Activated CD8-positive, alpha-beta T cell treated with anti-CD3 and anti-CD28 coated beads, Interleukin-2, amount 10 ng/mL, durations not matched to agents 7 days and 5 days (primary cell): ENCODE results near the gene UQCC3. TPM values are rescaled to one million over a fixed set of nuclear protein-coding genes. Genes with fewer than 3 reads are reported as not detected.

Source experiments
- ATAC-seq: fragments of 150-1000 bp; cut with Tn5 transposase; one replicate; pipeline ENCODE4 v1.10.0; 2021; ENCODE audit warnings: moderate library complexity
- CTCF ChIA-PET: fragments of 350-600 bp; sonication (Branson Sonifier 250); formaldehyde crosslinking; loops from one replicate; lab custom pipeline; 2021; ENCODE audit warnings: antibody characterized with exemption; lab: Charles Lee
- POLR2A ChIA-PET: fragments of 350-600 bp; sonication (Branson Sonifier 250); formaldehyde crosslinking; loops from one replicate; lab custom pipeline; 2021; ENCODE audit warnings: antibody characterized with exemption; lab: Charles Lee
- DNase-seq: peaks from one replicate; pipeline ENCODE4 v3.0.0-alpha.2; 2020
- H3K27ac Mint-ChIP-seq: one replicate; pipeline ENCODE4 v1.8.0; 2021; ENCODE audit warnings: mild to moderate bottlenecking, mixed read lengths
- H3K27me3 Mint-ChIP-seq: one replicate; pipeline ENCODE4 v1.8.0; 2021; ENCODE audit warnings: low read depth, mixed read lengths
- H3K36me3 Mint-ChIP-seq: one replicate; pipeline ENCODE4 v1.8.0; 2021; ENCODE audit warnings: low read depth, mixed read lengths
- H3K4me1 Mint-ChIP-seq: one replicate; pipeline ENCODE4 v1.8.0; 2021; ENCODE audit warnings: low read depth, mixed read lengths
- H3K4me3 Mint-ChIP-seq: one replicate; pipeline ENCODE4 v1.8.0; 2021; ENCODE audit warnings: mild to moderate bottlenecking, mixed read lengths
- H3K9me3 Mint-ChIP-seq: one replicate; pipeline ENCODE4 v1.8.0; 2022; ENCODE audit warnings: mixed read lengths; ENCODE audit not compliant: insufficient read depth
- total RNA-seq, 2 experiments: library from RNA; stranded (reverse); gene quantifications; one replicate each; pipeline ENCODE4 v1.2.3, GENCODE V29; 2021

The UQCC3 gene
- total RNA-seq, 2 experiments from 2014 or later = 7.5 TPM

DNA sequence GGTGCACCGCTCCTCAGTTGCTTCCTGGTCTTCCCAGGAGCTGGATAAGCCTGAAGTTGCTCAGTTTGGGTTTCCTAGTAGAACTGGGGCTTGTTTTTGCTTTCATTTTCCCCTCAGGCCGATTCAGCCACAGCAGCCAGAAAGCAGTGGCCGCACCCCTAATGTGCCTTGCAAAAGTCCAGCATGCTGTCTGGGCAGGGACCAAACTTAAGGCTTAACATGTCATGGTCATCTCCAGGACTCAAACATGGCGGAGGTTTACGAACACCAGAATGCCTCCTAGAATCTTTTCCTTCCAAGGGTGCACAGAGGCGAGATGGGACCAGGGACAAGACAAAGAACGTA is 38.5 kb downstream of the UQCC3 start:
- H3K27ac Mint-ChIP-seq = peak overlapping the region; percentile 95
- peak overlapping the region; percentile 85 for H3K4me3 Mint-ChIP-seq
- DNase-seq (peak; percentile 59), ATAC-seq (no peak)
- no peaks in the 10 kb centered on the region for H3K9me3 Mint-ChIP-seq
- peaks cover 60% of the 10 kb centered on the region for H3K36me3 Mint-ChIP-seq
- H3K27me3 Mint-ChIP-seq = no peaks in the 10 kb centered on the region
- CTCF ChIA-PET = interaction anchor here (1.0 to 3.6 kb wide), 5 partner anchors 17 to 285 kb away, joined by 4 to 15 read pairs (median 5); partner anchors contain the start of gene HNRNPUL2
- POLR2A ChIA-PET = interaction anchor here (0.6 to 11.7 kb wide), 19 partner anchors 8 to 172 kb away, joined by 3 to 123 read pairs (median 5); partner anchors contain the start of genes C11orf98, CSKMT, HNRNPUL2 and LBHD1
- H3K4me1 Mint-ChIP-seq = peaks cover 77% of the 10 kb centered on the region

DNA sequence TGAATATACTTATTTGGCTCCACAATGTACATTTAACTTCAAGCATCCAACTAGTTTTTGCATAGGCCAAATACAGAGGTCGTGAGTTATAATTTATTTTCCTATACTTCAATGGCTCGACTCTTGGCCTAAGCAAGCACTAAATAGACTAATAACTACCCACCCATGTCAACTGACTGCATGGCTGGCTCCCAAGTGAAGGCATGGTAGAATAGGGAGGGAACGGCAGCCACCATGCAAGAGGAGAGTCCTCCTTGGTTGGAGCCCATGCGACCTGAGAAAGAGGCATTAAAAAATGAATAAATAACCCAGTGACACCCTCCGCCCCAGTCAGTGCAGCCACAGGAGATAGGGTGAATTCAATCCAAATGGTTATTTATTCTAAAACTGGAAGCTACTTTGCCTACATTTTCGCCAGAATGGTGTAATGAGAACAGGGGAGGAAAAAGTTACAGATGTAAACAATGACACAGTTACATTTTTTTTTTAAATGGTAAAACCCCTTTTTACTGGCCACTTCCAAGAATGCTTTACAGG is 40.9 kb downstream of the UQCC3 start:
- ATAC-seq = no peak
- ChIA-PET POLR2A (interaction anchor here (0.6 to 11.7 kb wide), 5 partner anchors 14 to 143 kb away, joined by 3 to 123 read pairs (median 4); partner anchors contain the start of genes GANAB, HNRNPUL2 and TTC9C), CTCF (interaction anchor here (1.0 to 1.2 kb wide), 2 partner anchors 121 to 145 kb away, joined by 3 to 4 read pairs; partner anchors contain the start of gene TUT1)
- Mint-ChIP-seq H3K27me3 (no peaks in the 10 kb centered on the region), H3K9me3 (no peaks in the 10 kb centered on the region), H3K4me1 (peaks cover 78% of the 10 kb centered on the region), H3K27ac (peak overlapping the region; percentile 79), H3K4me3 (peak overlapping the region; percentile 3), H3K36me3 (peaks cover 72% of the 10 kb centered on the region)
- DNase-seq = no peak

DNA sequence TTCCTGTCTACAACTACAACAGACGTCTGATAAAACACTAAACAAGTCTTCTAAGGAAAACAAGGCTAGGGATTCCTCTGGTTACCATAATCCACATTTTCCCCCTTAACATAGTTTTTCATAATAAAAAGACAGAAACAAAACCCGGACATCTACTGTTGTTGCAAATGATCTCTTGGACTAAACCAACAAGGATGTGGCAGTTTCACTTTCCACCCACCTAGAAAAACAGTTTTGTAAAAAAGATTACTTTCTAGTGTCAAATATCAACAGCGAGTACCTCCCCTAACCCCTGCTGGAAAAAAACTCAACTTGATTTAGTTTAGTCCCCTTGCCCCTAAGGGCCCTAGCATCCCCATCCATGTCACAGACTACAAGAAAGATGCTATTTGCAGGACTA is 41.4 kb downstream of the UQCC3 start:
- Mint-ChIP-seq H3K4me3 (peak overlapping the region; percentile 39), H3K27me3 (no peaks in the 10 kb centered on the region), H3K9me3 (no peaks in the 10 kb centered on the region), H3K36me3 (peaks cover 76% of the 10 kb centered on the region), H3K27ac (peak overlapping the region; percentile 79), H3K4me1 (peaks cover 77% of the 10 kb centered on the region)
- CTCF ChIA-PET = interaction anchor here (1.0 to 1.2 kb wide), 2 partner anchors 122 to 145 kb away, joined by 3 to 4 read pairs; partner anchors contain the start of gene TUT1
- POLR2A ChIA-PET = interaction anchor here (1.1 to 11.7 kb wide), 4 partner anchors 13 to 143 kb away, joined by 3 to 123 read pairs (median 6); partner anchors contain the start of genes GANAB, HNRNPUL2 and TTC9C
- ATAC-seq = no peak
- DNase-seq = no peak

DNA sequence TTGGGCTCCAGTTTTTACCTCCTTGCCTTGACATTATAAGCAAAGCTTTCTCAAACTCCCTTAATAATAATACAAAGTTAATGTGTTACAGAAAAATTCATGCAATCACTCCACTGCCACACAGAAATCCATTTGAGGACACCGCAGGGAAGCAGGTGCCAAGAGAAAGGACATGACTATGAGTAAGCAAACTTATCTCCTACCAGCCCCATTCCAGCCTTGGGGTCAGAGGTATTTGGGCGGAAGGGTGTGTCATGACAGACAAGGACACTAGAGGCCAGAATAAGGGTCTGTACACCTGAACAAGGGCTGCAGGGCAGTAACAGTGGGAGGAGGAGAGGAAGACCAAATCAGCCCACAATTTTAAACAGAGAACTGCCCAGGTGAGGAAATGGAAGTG is 41.9 kb downstream of the UQCC3 start:
- no peak for ATAC-seq
- Mint-ChIP-seq H3K9me3 (no peaks in the 10 kb centered on the region), H3K4me3 (peak overlapping the region; percentile 39), H3K27ac (peak overlapping the region; percentile 79), H3K4me1 (peaks cover 77% of the 10 kb centered on the region), H3K27me3 (no peaks in the 10 kb centered on the region), H3K36me3 (peaks cover 79% of the 10 kb centered on the region)
- ChIA-PET CTCF (interaction anchor here (0.9 to 1.1 kb wide), 2 partner anchors 24 to 33 kb away, joined by 3 to 5 read pairs; no protein-coding TSS in a partner anchor), POLR2A (interaction anchor here (1.1 to 11.7 kb wide), 4 partner anchors 13 to 142 kb away, joined by 3 to 123 read pairs (median 6); partner anchors contain the start of genes GANAB, HNRNPUL2 and TTC9C)
- no peak for DNase-seq

DNA sequence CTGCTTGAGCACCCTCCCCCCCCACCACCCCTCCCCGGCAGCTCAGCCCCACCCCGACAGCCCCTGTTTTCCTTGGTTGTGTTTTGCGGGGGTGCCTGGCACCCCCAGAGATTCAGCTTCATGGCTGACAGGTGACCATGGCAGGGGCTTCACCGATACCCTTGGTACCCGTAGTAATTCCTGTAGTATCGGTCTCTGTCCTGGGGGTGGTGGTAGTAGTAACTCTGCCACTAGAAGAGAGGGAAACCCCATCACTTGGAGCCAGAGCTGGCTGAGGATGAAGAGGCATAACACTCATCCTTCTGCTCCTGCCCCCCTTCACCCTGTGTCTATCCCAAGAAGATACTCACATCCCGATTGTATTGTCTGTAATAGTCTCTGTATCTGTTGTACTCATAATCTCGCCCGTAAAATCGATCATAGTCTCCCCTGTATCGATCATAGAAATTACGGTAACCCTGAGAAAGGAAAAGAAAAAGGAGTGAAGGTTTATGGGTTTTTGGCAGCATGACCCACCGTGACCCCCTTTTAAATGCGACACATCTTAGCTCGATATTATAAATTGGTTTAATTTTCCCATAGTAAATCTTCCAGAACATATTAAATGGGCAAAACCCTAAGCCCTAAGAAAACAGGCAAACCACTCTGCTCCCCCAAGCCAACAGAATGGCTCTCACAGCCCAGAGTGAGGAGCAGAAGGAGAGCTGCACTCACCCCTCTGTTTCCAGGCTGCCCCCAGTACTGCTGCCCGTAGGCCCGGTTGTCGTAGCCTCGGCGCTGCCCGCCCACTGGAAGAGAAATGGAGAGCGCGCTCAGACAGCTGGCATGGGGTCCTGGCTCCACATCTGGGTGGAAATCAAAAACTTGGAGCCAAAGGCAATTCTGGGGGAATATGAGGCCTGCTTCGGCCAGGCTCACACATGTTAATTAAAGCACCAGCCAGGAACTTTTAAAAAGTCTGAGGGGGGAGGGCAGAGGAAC is 44.0 kb downstream of the UQCC3 start:
- H3K27me3 Mint-ChIP-seq = no peaks in the 10 kb centered on the region
- CTCF ChIA-PET = interaction anchor here (0.9 to 1.6 kb wide), 3 partner anchors 9 to 163 kb away, joined by 3 to 4 read pairs (median 3); partner anchors contain the start of gene HNRNPUL2
- peak overlapping the region; percentile 78 for H3K27ac Mint-ChIP-seq
- H3K4me3 Mint-ChIP-seq = no peak overlapping the region
- no peaks in the 10 kb centered on the region for H3K9me3 Mint-ChIP-seq
- H3K36me3 Mint-ChIP-seq = peaks cover 88% of the 10 kb centered on the region
- DNase-seq (no peak), ATAC-seq (no peak)
- peaks cover 70% of the 10 kb centered on the region for H3K4me1 Mint-ChIP-seq
- POLR2A ChIA-PET = interaction anchor here (0.9 to 11.7 kb wide), 3 partner anchors 11 to 51 kb away, joined by 3 to 123 read pairs (median 3); partner anchors contain the start of genes C11orf98, HNRNPUL2 and TTC9C

DNA sequence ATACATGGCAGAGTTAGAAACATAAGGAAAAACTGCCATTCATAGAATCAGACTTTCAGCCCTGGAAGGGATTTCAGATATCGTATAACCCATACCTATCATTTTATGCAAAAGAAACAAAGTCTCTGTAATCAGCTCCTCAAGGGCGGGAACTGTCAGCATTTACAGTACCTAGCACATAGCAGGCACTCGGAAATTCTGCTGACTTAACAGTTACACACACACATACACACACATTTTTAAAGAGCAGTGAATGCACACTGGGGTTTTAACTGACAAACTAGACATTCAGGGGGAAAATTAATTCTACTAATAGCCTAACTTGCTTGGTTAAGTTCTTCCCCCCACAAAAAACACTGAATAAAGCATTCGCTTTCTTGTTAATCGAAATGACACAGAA is 44.7 kb downstream of the UQCC3 start:
- ATAC-seq (no peak), DNase-seq (no peak)
- Mint-ChIP-seq H3K4me1 (peaks cover 71% of the 10 kb centered on the region), H3K4me3 (no peak overlapping the region), H3K27ac (peak overlapping the region; percentile 40), H3K9me3 (no peaks in the 10 kb centered on the region), H3K27me3 (no peaks in the 10 kb centered on the region), H3K36me3 (peaks cover 89% of the 10 kb centered on the region)
- POLR2A ChIA-PET = interaction anchor here (0.9 to 11.7 kb wide), 3 partner anchors 10 to 125 kb away, joined by 3 to 123 read pairs (median 4); partner anchors contain the start of genes C11orf98, CSKMT, HNRNPUL2 and TTC9C
- CTCF ChIA-PET = interaction anchor here (0.9 to 1.6 kb wide), 3 partner anchors 8 to 163 kb away, joined by 3 to 5 read pairs (median 4); partner anchors contain the start of gene HNRNPUL2

DNA sequence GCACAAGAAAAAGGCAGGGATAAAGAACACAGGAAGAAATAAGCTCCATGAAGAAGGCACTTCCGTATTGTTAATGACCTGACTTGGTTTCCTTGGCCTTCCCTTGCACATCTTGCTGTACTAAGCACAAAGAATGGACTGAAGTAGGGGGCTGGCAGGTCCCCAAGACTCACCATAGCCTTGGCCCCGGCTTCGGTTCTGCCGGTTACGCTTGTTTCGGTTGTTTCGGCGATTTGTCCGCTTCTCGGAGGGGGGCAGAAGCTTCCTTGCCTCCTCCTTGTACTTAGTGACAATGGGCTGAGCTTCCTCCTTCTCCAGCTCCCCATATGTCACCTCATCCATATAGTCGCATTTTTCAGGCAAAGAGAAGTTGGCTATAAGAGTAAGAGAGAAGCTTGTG is 45.3 kb downstream of the UQCC3 start:
- Mint-ChIP-seq H3K27ac (no peak overlapping the region), H3K36me3 (peaks cover 89% of the 10 kb centered on the region), H3K4me3 (no peak overlapping the region), H3K4me1 (peaks cover 76% of the 10 kb centered on the region), H3K9me3 (no peaks in the 10 kb centered on the region), H3K27me3 (no peaks in the 10 kb centered on the region)
- POLR2A ChIA-PET = interaction anchor here (0.9 to 11.7 kb wide), 4 partner anchors 8 to 124 kb away, joined by 3 to 123 read pairs (median 4); partner anchors contain the start of genes C11orf98, CSKMT, HNRNPUL2 and TTC9C
- DNase-seq (no peak), ATAC-seq (no peak)
- CTCF ChIA-PET = interaction anchor here (1.6 kb wide), 2 partner anchors 7 to 10 kb away, joined by 4 to 5 read pairs; partner anchors contain the start of gene HNRNPUL2

DNA sequence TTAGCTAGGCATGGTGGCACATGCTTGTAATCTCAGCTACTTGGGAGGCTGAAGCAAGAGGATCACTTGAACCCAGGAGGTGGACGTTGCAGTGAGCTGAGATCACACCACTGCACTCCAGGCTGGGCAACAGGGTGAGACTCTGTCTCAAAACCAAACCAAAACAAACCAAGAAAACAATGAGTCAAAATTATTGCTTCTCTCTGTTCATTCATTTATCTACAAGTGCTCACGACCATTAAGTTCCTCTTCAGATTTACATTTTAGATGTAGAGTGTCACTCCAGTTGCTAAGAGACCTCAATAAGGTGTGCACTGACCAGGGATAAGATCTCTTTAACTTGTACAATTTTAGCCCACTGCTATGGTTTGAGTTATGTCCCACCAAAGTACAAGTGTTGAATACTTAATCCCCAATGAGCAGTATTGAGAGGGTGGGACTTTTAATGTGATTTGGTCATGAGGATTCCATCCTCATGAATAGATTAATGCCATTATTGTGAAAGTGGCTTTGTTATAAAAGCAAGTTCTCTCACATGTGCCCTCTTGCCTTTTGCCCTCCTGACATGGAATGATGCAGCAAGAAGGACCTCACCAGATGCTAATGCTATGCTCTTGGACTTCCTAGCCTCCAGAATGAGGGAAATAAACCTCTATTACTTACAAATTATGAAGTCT is 48.0 kb downstream of the UQCC3 start:
- Mint-ChIP-seq H3K4me3 (no peak overlapping the region), H3K27ac (no peak overlapping the region), H3K9me3 (no peaks in the 10 kb centered on the region), H3K4me1 (peaks cover 76% of the 10 kb centered on the region), H3K36me3 (peaks cover 94% of the 10 kb centered on the region), H3K27me3 (no peaks in the 10 kb centered on the region)
- no peak for DNase-seq
- no peak for ATAC-seq
- CTCF ChIA-PET = interaction anchor here (1.0 kb wide), 1 partner anchor 11 kb away, joined by 3 read pairs; no protein-coding TSS in a partner anchor
- POLR2A ChIA-PET = interaction anchor here (1.1 to 1.3 kb wide), 3 partner anchors 8 to 136 kb away, joined by 3 to 4 read pairs (median 3); partner anchors contain the start of gene HNRNPUL2

DNA sequence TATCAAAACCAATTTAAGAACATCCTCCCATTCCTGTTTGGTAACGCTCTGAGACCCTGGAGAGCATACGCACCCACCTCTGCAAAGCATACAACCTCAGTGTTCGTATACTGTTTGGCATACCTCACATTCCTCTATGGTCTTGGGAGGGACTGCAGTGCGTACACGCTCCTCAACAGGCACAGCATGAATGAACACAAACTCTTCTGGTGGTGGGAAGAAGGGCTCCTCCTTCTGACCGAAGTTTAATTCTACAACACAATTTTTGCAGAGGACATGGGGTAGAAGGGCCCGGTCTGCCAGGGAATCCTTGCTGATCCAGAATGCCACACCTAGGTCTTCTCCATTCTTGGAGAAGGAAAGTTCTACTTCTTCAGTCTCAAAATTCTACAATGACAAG is 50.5 kb downstream of the UQCC3 start:
- H3K4me3 Mint-ChIP-seq = no peak overlapping the region
- no peak for ATAC-seq
- no peaks in the 10 kb centered on the region for H3K9me3 Mint-ChIP-seq
- CTCF ChIA-PET = no interaction called here
- DNase-seq = no peak
- POLR2A ChIA-PET = interaction anchor here (3.1 to 7.7 kb wide), 2 partner anchors 11 to 57 kb away, joined by 10 to 123 read pairs; partner anchors contain the start of genes BSCL2, C11orf98, CSKMT and GNG3
- peaks cover 65% of the 10 kb centered on the region for H3K4me1 Mint-ChIP-seq
- H3K27me3 Mint-ChIP-seq = no peaks in the 10 kb centered on the region
- peaks cover 91% of the 10 kb centered on the region for H3K36me3 Mint-ChIP-seq
- no peak overlapping the region for H3K27ac Mint-ChIP-seq
